ENCODE measurements around the gene MARCHF3. TPM values are rescaled to one million over a fixed set of nuclear protein-coding genes. Genes with fewer than 3 reads are reported as not detected.
A peak's percentile ranks its signal among the peaks of the same experiment; 100 is the strongest.

Gene MARCHF3
- 35.7 TPM for total RNA-seq
- long read RNA-seq, full-length matches to known transcripts, result 19 of 27 reads
- long read RNA-seq, partial matches to known transcripts, result 1 of 27 reads
- long read RNA-seq, other reads (novel, unspliced or antisense), result 7 of 27 reads

GRCh38 chr5:127030259-127031146 is at the start of gene MARCHF3:
Gene MARCHF3 (minus strand): TSS chr5:127030558. CDS start chr5:126918171, 112,387 bp downstream.
- peak; percentile 96 for DNase-seq
- peak within 1 kb of the TSS; percentile 96 for H3K27ac ChIP-seq (replicated peaks)
- intact Hi-C loops (cut with micrococcal nuclease), result no loop called here
- peak within 1 kb of the TSS; percentile 95 for H3K4me3 ChIP-seq
- TF ChIP-seq CTCF (IDR thresholded peaks at IDR 0.05; ENCODE audit: borderline replicate concordance), result peak; percentile 42
- peaks cover 57% of the 10 kb centered on the region for H3K4me1 ChIP-seq
- H3K36me3 ChIP-seq, result no peaks in the 10 kb centered on the region
- no peaks in the 10 kb centered on the region for H3K9me3 ChIP-seq (replicated peaks)
- no peaks in the 10 kb centered on the region for H3K27me3 ChIP-seq (ENCODE audit: low read depth)

- no peak overlapping the region for H3K4me3 ChIP-seq
- no peak for DNase-seq
- intact Hi-C loops (cut with micrococcal nuclease), result no loop called here
- no peak for TF ChIP-seq CTCF (IDR thresholded peaks at IDR 0.05; ENCODE audit: borderline replicate concordance)
- H3K9me3 ChIP-seq (replicated peaks), result no peaks in the 10 kb centered on the region
- H3K27ac ChIP-seq (replicated peaks), result no peak overlapping the region
- no peaks in the 10 kb centered on the region for H3K36me3 ChIP-seq
- peaks cover 9% of the 10 kb centered on the region for H3K4me1 ChIP-seq
- H3K27me3 ChIP-seq (ENCODE audit: low read depth), result no peaks in the 10 kb centered on the region
Observed at GRCh38 chr5:127079994-127080491, 49.7 kb upstream of the MARCHF3 start.

- no peak overlapping the region for H3K4me3 ChIP-seq
- no peak for TF ChIP-seq CTCF (IDR thresholded peaks at IDR 0.05; ENCODE audit: borderline replicate concordance)
- H3K4me1 ChIP-seq, result peaks cover 22% of the 10 kb centered on the region
- DNase-seq, result no peak
- H3K27me3 ChIP-seq (ENCODE audit: low read depth), result no peaks in the 10 kb centered on the region
- no peaks in the 10 kb centered on the region for H3K9me3 ChIP-seq (replicated peaks)
- no peaks in the 10 kb centered on the region for H3K36me3 ChIP-seq
- no peak overlapping the region for H3K27ac ChIP-seq (replicated peaks)
- intact Hi-C loops (cut with micrococcal nuclease), result no loop called here
Observed at GRCh38 chr5:127077366-127077765, 47.0 kb upstream of the MARCHF3 start.

GRCh38 chr5:127076315-127077129 is 46.2 kb upstream of the MARCHF3 start:
- H3K9me3 ChIP-seq (replicated peaks), result no peaks in the 10 kb centered on the region
- no peaks in the 10 kb centered on the region for H3K27me3 ChIP-seq (ENCODE audit: low read depth)
- H3K4me3 ChIP-seq, result no peak overlapping the region
- TF ChIP-seq CTCF (IDR thresholded peaks at IDR 0.05; ENCODE audit: borderline replicate concordance), result no peak
- intact Hi-C loops (cut with micrococcal nuclease), result no loop called here
- H3K27ac ChIP-seq (replicated peaks), result peak overlapping the region; percentile 20
- H3K4me1 ChIP-seq, result peaks cover 28% of the 10 kb centered on the region
- H3K36me3 ChIP-seq, result no peaks in the 10 kb centered on the region
- DNase-seq, result no peak

GRCh38 chr5:127074466-127074865 is 44.1 kb upstream of the MARCHF3 start:
- Histone ChIP-seq H3K27me3 (ENCODE audit: low read depth) (no peaks in the 10 kb centered on the region), H3K4me1 (peaks cover 44% of the 10 kb centered on the region), H3K36me3 (no peaks in the 10 kb centered on the region), H3K4me3 (no peak overlapping the region), H3K9me3 (replicated peaks) (no peaks in the 10 kb centered on the region), H3K27ac (replicated peaks) (no peak overlapping the region)
- DNase-seq, result no peak
- intact Hi-C loops (cut with micrococcal nuclease), result no loop called here
- TF ChIP-seq CTCF (IDR thresholded peaks at IDR 0.05; ENCODE audit: borderline replicate concordance), result no peak
